ENCODE measurements around the gene EDNRB. TPM values are rescaled to one million over a fixed set of nuclear protein-coding genes. Genes with fewer than 3 reads are reported as not detected.

The EDNRB gene
- total RNA-seq, 1 experiment from 2014 or later = 0.13 TPM

DNA sequence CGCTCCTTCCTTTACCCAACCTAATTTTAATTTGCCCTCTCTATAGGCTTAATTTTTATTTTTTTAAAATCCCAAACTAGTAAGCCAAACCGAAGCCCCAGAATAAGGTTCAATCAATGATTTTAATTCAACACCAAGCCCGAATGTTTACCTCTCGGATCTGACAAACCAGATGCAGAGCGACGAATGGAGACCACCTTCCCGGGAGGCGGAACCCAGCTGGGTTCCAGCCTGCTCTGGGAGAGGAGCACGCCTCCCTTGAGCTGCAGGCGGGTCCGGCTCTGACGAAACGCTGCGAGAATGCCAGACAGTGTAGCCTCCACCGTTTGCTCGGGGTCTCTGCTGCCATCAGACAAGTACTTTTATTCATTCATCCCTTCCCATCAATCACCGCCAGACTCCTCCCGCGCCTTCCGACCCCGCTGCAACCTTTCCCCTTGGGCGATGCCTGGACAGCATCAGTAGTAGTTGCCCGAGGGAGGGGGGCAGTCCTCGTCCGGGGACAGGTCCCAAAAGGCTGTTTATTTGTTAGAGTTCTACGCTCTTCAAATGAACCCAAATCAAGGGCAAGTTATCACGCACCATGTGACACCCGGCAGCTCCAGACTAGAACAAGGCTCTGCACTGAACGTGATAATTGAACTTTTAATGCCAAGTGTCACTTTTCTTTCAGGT is 752 bp upstream of the EDNRB start:
- peaks cover 5% of the 10 kb centered on the region for H3K4me1 ChIP-seq (ENCODE audit: insufficient read depth, low read length, poor library complexity, severe bottlenecking)
- ChIA-PET CTCF (no interaction called here), POLR2A (ENCODE audit: low non-redundant PET) (no interaction called here)
- peak; percentile 67 for DNase-seq (ENCODE audit: low spot score)
- H3K27ac ChIP-seq (ENCODE audit: low read depth, low read length, poor library complexity, severe bottlenecking) = no peak overlapping the region
- H3K4me3 ChIP-seq (ENCODE audit: low read depth, low read length, poor library complexity, severe bottlenecking) = peak overlapping the region; percentile 33
- intact Hi-C loops (cut with micrococcal nuclease; ENCODE audit: unreplicated experiment) = loop anchor here (5.0 kb wide), 1 partner anchor 137 kb away; no protein-coding TSS in a partner anchor
- H3K9me3 ChIP-seq (ENCODE audit: low read depth, low read length, poor library complexity, severe bottlenecking) = no peaks in the 10 kb centered on the region
- no TSS peak for BruUV-seq (replicated peaks)
- TF ChIP-seq, protein P1, sequence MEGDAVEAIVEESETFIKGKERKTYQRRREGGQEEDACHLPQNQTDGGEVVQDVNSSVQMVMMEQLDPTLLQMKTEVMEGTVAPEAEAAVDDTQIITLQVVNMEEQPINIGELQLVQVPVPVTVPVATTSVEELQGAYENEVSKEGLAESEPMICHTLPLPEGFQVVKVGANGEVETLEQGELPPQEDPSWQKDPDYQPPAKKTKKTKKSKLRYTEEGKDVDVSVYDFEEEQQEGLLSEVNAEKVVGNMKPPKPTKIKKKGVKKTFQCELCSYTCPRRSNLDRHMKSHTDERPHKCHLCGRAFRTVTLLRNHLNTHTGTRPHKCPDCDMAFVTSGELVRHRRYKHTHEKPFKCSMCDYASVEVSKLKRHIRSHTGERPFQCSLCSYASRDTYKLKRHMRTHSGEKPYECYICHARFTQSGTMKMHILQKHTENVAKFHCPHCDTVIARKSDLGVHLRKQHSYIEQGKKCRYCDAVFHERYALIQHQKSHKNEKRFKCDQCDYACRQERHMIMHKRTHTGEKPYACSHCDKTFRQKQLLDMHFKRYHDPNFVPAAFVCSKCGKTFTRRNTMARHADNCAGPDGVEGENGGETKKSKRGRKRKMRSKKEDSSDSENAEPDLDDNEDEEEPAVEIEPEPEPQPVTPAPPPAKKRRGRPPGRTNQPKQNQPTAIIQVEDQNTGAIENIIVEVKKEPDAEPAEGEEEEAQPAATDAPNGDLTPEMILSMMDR (conservative IDR thresholded peaks at IDR 0.05; ENCODE audit: low read depth, low read length) = no peak
- TF ChIP-seq EZH2 (IDR thresholded peaks at IDR 0.05; ENCODE audit: borderline replicate concordance, low read depth, low read length, poor library complexity, severe bottlenecking) = no peak
- H3K36me3 ChIP-seq (ENCODE audit: insufficient read depth, low read length, poor library complexity, severe bottlenecking) = no peaks in the 10 kb centered on the region
- H3K27me3 ChIP-seq (replicated peaks; ENCODE audit: insufficient read depth, low read depth, low read length, poor library complexity) = peaks cover 79% of the 10 kb centered on the region

- peaks cover 5% of the 10 kb centered on the region for H3K4me1 ChIP-seq (ENCODE audit: insufficient read depth, low read length, poor library complexity, severe bottlenecking)
- no peaks in the 10 kb centered on the region for H3K36me3 ChIP-seq (ENCODE audit: insufficient read depth, low read length, poor library complexity, severe bottlenecking)
- H3K27me3 ChIP-seq (replicated peaks; ENCODE audit: insufficient read depth, low read depth, low read length, poor library complexity) = peaks cover 53% of the 10 kb centered on the region
- H3K9me3 ChIP-seq (ENCODE audit: low read depth, low read length, poor library complexity, severe bottlenecking) = no peaks in the 10 kb centered on the region
- no peak overlapping the region for H3K27ac ChIP-seq (ENCODE audit: low read depth, low read length, poor library complexity, severe bottlenecking)
- CTCF ChIA-PET = no interaction called here
- BruUV-seq (replicated peaks) = no TSS peak
- intact Hi-C loops (cut with micrococcal nuclease; ENCODE audit: unreplicated experiment) = loop anchor here (5.0 kb wide), 1 partner anchor 134 kb away; no protein-coding TSS in a partner anchor
- TF ChIP-seq, protein P1 (conservative IDR thresholded peaks at IDR 0.05; ENCODE audit: low read depth, low read length) = no peak
- no peak for TF ChIP-seq EZH2 (IDR thresholded peaks at IDR 0.05; ENCODE audit: borderline replicate concordance, low read depth, low read length, poor library complexity, severe bottlenecking)
- no peak for DNase-seq (ENCODE audit: low spot score)
- POLR2A ChIA-PET (ENCODE audit: low non-redundant PET) = no interaction called here
- H3K4me3 ChIP-seq (ENCODE audit: low read depth, low read length, poor library complexity, severe bottlenecking) = no peak overlapping the region
These were observed 2.1 kb downstream of the EDNRB start for GRCh38 chr13:77916488-77916887.

GRCh38 chr13:77915686-77916085 is 2.9 kb downstream of the EDNRB start:
- no peaks in the 10 kb centered on the region for H3K36me3 ChIP-seq (ENCODE audit: insufficient read depth, low read length, poor library complexity, severe bottlenecking)
- TF ChIP-seq, protein P1 (conservative IDR thresholded peaks at IDR 0.05; ENCODE audit: low read depth, low read length) = no peak
- H3K27ac ChIP-seq (ENCODE audit: low read depth, low read length, poor library complexity, severe bottlenecking) = no peak overlapping the region
- H3K4me3 ChIP-seq (ENCODE audit: low read depth, low read length, poor library complexity, severe bottlenecking) = no peak overlapping the region
- no peaks in the 10 kb centered on the region for H3K9me3 ChIP-seq (ENCODE audit: low read depth, low read length, poor library complexity, severe bottlenecking)
- POLR2A ChIA-PET (ENCODE audit: low non-redundant PET) = no interaction called here
- DNase-seq (ENCODE audit: low spot score) = no peak
- H3K27me3 ChIP-seq (replicated peaks; ENCODE audit: insufficient read depth, low read depth, low read length, poor library complexity) = peaks cover 45% of the 10 kb centered on the region
- no TSS peak for BruUV-seq (replicated peaks)
- CTCF ChIA-PET = no interaction called here
- intact Hi-C loops (cut with micrococcal nuclease; ENCODE audit: unreplicated experiment) = loop anchor here (5.0 kb wide), 1 partner anchor 133 kb away; no protein-coding TSS in a partner anchor
- H3K4me1 ChIP-seq (ENCODE audit: insufficient read depth, low read length, poor library complexity, severe bottlenecking) = peaks cover 5% of the 10 kb centered on the region

All from A673 (cell line).